HepG2 (cell line): Measurements from ENCODE around the gene CAPN13.

ENCODE experiments used
- BRD4 ChIP-seq: sonication (generic); formaldehyde crosslinking; IDR thresholded peaks from 2 replicates; pipeline ENCODE4 v1.4.0; 2020; ENCODE audit warnings: missing genetic modification reagents
- ELF4 ChIP-seq: sonication (generic); formaldehyde crosslinking; IDR thresholded peaks from 2 replicates; pipeline ENCODE4 v1.5.0; 2020; ENCODE audit warnings: missing genetic modification reagents, mild to moderate bottlenecking, moderate library complexity, borderline replicate concordance
- EP300 ChIP-seq, 3 experiments: sonication (generic) in 1 of 3; formaldehyde crosslinking in 1 of 3; IDR thresholded peaks; 2 replicates each; pipeline versions ENCODE4 v1.5.1 to v1.6.1; 2011 to 2020; ENCODE audit warnings: low read depth in 2 of 3, low read length in 2 of 3, borderline replicate concordance in 1 of 3, improper control_type of control experiment in 1 of 3, mild to moderate bottlenecking in 1 of 3, missing genetic modification reagents in 1 of 3, moderate library complexity in 1 of 3
- KLF9 ChIP-seq: IDR thresholded peaks from 2 replicates; pipeline ENCODE4 v1.6.1; 2016; ENCODE audit warnings: low read depth
- MXI1 ChIP-seq: IDR thresholded peaks from 3 replicates; pipeline ENCODE4 v1.6.1; 2012; ENCODE audit warnings: low read depth, low read length, inconsistent platforms, borderline replicate concordance
- NCOA1 ChIP-seq: sonication (generic); formaldehyde crosslinking; IDR thresholded peaks from 2 replicates; pipeline ENCODE4 v1.9.0; 2021; ENCODE audit warnings: missing genetic modification reagents
- NFE2 ChIP-seq: sonication (generic); formaldehyde crosslinking; IDR thresholded peaks from 2 replicates; pipeline ENCODE4 v1.4.0; 2020; ENCODE audit warnings: missing genetic modification reagents
- TARDBP ChIP-seq: sonication (generic); formaldehyde crosslinking; IDR thresholded peaks from 2 replicates; pipeline ENCODE4 v1.8.0; 2022; ENCODE audit warnings: mild to moderate bottlenecking, missing genetic modification reagents
- ZC3H4 ChIP-seq: sonication (generic); formaldehyde crosslinking; IDR thresholded peaks from 2 replicates; pipeline ENCODE4 v1.4.0; 2020; ENCODE audit warnings: missing genetic modification reagents, borderline replicate concordance
- ZKSCAN5 ChIP-seq: sonication (generic); formaldehyde crosslinking; IDR thresholded peaks from 2 replicates; pipeline ENCODE4 v1.5.1; 2020; ENCODE audit warnings: mild to moderate bottlenecking, missing genetic modification reagents
- TF ChIP-seq, protein P1 (sequence below): sonication (generic); formaldehyde crosslinking; IDR thresholded peaks from 2 replicates; pipeline ENCODE4 v1.5.0; 2020; ENCODE audit warnings: mild to moderate bottlenecking, missing genetic modification reagents, moderate library complexity
- TF ChIP-seq, protein P2 (sequence below): IDR thresholded peaks from 2 replicates; pipeline ENCODE4 v1.6.1; 2012; ENCODE audit warnings: inconsistent platforms
- TF ChIP-seq, protein P3 (sequence below): sonication (generic); formaldehyde crosslinking; IDR thresholded peaks from 2 replicates; pipeline ENCODE4 v1.8.1; 2022; ENCODE audit warnings: mild to moderate bottlenecking, missing genetic modification reagents
- TF ChIP-seq, protein P4 (sequence below): sonication (generic); formaldehyde crosslinking; IDR thresholded peaks from 2 replicates; pipeline ENCODE4 v1.8.0; 2022; ENCODE audit warnings: mild to moderate bottlenecking, missing genetic modification reagents, moderate library complexity

DNA sequence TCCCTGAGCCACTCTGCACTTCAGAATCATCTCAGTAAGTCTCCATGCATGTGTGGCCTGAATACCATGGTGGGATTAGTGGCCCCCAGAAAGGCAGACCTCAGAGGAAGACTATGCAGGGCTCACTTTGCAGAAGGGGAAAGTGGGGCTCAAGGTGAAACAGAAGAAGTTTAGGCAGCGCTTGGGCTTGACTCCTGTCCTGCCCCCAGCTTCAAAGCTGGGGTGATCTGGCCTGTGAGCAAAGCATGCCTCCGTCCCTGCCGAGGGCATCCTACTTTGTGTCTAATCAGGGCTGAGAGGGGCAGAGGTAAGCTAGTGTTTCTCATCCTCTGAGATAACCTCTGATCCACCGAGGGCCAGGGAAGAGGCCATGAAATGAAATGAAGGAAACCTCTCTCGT is 7.9 kb downstream of the CAPN13 start:
- TF ChIP-seq, protein P1, sequence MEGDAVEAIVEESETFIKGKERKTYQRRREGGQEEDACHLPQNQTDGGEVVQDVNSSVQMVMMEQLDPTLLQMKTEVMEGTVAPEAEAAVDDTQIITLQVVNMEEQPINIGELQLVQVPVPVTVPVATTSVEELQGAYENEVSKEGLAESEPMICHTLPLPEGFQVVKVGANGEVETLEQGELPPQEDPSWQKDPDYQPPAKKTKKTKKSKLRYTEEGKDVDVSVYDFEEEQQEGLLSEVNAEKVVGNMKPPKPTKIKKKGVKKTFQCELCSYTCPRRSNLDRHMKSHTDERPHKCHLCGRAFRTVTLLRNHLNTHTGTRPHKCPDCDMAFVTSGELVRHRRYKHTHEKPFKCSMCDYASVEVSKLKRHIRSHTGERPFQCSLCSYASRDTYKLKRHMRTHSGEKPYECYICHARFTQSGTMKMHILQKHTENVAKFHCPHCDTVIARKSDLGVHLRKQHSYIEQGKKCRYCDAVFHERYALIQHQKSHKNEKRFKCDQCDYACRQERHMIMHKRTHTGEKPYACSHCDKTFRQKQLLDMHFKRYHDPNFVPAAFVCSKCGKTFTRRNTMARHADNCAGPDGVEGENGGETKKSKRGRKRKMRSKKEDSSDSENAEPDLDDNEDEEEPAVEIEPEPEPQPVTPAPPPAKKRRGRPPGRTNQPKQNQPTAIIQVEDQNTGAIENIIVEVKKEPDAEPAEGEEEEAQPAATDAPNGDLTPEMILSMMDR: no peak
- TF ChIP-seq TARDBP (CRISPR knock-in tag): no peak
- no peak for TF ChIP-seq EP300 (IDR thresholded peaks at IDR 0.05; ENCODE audit: low read depth in 2 of 2, low read length in 2 of 2)
- no peak for TF ChIP-seq EP300 (CRISPR knock-in tag; IDR thresholded peaks at IDR 0.05; ENCODE audit: borderline replicate concordance)
- TF ChIP-seq, protein P2, sequence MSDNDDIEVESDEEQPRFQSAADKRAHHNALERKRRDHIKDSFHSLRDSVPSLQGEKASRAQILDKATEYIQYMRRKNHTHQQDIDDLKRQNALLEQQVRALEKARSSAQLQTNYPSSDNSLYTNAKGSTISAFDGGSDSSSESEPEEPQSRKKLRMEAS: no peak
- no peak for TF ChIP-seq ELF4 (CRISPR knock-in tag)
- no peak for TF ChIP-seq NFE2 (CRISPR knock-in tag)
- no peak for TF ChIP-seq NCOA1
- TF ChIP-seq ZC3H4 (CRISPR knock-in tag): no peak
- TF ChIP-seq BRD4 (CRISPR knock-in tag): no peak
- no peak for TF ChIP-seq MXI1
- TF ChIP-seq KLF9 (CRISPR knock-in tag): no peak
- TF ChIP-seq, protein P3, sequence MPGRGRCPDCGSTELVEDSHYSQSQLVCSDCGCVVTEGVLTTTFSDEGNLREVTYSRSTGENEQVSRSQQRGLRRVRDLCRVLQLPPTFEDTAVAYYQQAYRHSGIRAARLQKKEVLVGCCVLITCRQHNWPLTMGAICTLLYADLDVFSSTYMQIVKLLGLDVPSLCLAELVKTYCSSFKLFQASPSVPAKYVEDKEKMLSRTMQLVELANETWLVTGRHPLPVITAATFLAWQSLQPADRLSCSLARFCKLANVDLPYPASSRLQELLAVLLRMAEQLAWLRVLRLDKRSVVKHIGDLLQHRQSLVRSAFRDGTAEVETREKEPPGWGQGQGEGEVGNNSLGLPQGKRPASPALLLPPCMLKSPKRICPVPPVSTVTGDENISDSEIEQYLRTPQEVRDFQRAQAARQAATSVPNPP (CRISPR knock-in tag): no peak
- TF ChIP-seq ZKSCAN5 (CRISPR knock-in tag): no peak
- TF ChIP-seq, protein P4, sequence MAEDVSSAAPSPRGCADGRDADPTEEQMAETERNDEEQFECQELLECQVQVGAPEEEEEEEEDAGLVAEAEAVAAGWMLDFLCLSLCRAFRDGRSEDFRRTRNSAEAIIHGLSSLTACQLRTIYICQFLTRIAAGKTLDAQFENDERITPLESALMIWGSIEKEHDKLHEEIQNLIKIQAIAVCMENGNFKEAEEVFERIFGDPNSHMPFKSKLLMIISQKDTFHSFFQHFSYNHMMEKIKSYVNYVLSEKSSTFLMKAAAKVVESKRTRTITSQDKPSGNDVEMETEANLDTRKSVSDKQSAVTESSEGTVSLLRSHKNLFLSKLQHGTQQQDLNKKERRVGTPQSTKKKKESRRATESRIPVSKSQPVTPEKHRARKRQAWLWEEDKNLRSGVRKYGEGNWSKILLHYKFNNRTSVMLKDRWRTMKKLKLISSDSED (CRISPR knock-in tag): no peak
